Activated CD8-positive, alpha-beta T cell treated with anti-CD3 and anti-CD28 coated beads for 36 hours (primary cell): Measurements from ENCODE around the gene MYOC. TPM values are rescaled to one million over a fixed set of nuclear protein-coding genes. Genes with fewer than 3 reads are reported as not detected.
"Not testable (repeated sequence)": the region's sequence is repeated elsewhere in the genome, so short reads cannot be mapped to it uniquely, and the experiment has no call there.

Experiments used
- ATAC-seq: fragments of 200-7000 bp; cut with Tn5 transposase; one replicate; pipeline ENCODE4 v1.10.0; 2021; ENCODE audit warnings: mild to moderate bottlenecking, moderate library complexity
- CTCF ChIA-PET: fragments of 350-600 bp; sonication (Branson Sonifier 250); formaldehyde crosslinking; loops from one replicate; lab custom pipeline; 2021; ENCODE audit warnings: antibody characterized with exemption; lab: Charles Lee
- POLR2A ChIA-PET: fragments of 350-600 bp; sonication (Branson Sonifier 250); formaldehyde crosslinking; loops from one replicate; lab custom pipeline; 2021; ENCODE audit warnings: antibody characterized with exemption; lab: Charles Lee
- DNase-seq: peaks from one replicate; pipeline ENCODE4 v3.0.0-alpha.2; 2020
- H3K27ac Mint-ChIP-seq: one replicate; pipeline ENCODE4 v1.8.0; 2021; ENCODE audit warnings: mild to moderate bottlenecking, mixed read lengths
- H3K27me3 Mint-ChIP-seq: one replicate; pipeline ENCODE4 v1.8.0; 2021; ENCODE audit warnings: mixed read lengths
- H3K36me3 Mint-ChIP-seq: one replicate; pipeline ENCODE4 v1.8.0; 2021; ENCODE audit warnings: low read depth, mixed read lengths
- H3K4me1 Mint-ChIP-seq: one replicate; pipeline ENCODE4 v1.8.0; 2021; ENCODE audit warnings: low read depth, mixed read lengths
- H3K4me3 Mint-ChIP-seq: one replicate; pipeline ENCODE4 v1.8.0; 2021; ENCODE audit warnings: mild to moderate bottlenecking, moderate library complexity, mixed read lengths
- H3K9me3 Mint-ChIP-seq: one replicate; pipeline ENCODE4 v1.8.0; 2021; ENCODE audit warnings: mixed read lengths
- intact Hi-C: fragments of 100-400 bp; cut with micrococcal nuclease; formaldehyde crosslinking; loops from one replicate; pipeline ENCODE4 v1.10.0; 2022
- total RNA-seq, 2 experiments: library from RNA; stranded (reverse); gene quantifications; one replicate each; pipeline ENCODE4 v1.2.3, GENCODE V29; 2021
- TF ChIP-seq, protein P1 (sequence below): fragments of 200-600 bp; IDR thresholded peaks from one replicate; pipeline ENCODE4 v1.8.0; 2022; ENCODE audit warnings: antibody characterized with exemption, mild to moderate bottlenecking

MYOC gene
- total RNA-seq, 2 experiments from 2014 or later, result not detected

DNA sequence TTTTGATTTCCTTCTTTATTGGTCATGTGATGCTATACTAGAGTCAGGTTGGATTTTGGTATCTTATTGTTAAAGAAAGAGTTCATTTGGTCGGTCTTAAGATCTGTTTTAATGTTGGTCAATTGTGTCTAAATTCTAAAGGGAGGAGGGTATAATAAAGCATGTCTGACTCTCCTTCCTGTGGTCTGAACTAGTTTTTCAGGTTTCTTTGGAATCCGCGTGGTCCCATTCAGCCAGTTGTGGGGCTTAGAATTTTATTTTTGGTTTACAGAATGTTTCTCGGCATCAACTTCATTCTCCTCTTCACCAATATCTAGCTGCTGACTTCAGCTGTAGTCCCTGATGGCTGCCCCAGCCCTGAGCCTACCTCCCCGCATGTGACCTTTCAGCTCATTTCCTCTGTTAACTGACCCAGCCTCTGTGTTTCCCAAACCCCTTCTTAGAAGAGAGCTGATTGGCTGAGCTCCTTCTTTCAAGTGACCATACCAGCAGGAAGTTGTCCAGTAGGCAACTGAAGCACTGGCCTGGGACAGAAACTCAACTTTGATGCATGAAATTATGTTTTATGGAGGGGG lies 8.7 kb upstream of the MYOC start:
- intact Hi-C loops, result no loop called here
- no peaks in the 10 kb centered on the region for H3K36me3 Mint-ChIP-seq
- H3K27ac Mint-ChIP-seq, result no peak overlapping the region
- no peak overlapping the region for H3K4me3 Mint-ChIP-seq
- H3K4me1 Mint-ChIP-seq, result no peaks in the 10 kb centered on the region
- ATAC-seq (no peak), DNase-seq (no peak)
- POLR2A ChIA-PET, result no interaction called here
- no peaks in the 10 kb centered on the region for H3K27me3 Mint-ChIP-seq
- CTCF ChIA-PET, result no interaction called here
- H3K9me3 Mint-ChIP-seq, result no peaks in the 10 kb centered on the region
- TF ChIP-seq, protein P1, sequence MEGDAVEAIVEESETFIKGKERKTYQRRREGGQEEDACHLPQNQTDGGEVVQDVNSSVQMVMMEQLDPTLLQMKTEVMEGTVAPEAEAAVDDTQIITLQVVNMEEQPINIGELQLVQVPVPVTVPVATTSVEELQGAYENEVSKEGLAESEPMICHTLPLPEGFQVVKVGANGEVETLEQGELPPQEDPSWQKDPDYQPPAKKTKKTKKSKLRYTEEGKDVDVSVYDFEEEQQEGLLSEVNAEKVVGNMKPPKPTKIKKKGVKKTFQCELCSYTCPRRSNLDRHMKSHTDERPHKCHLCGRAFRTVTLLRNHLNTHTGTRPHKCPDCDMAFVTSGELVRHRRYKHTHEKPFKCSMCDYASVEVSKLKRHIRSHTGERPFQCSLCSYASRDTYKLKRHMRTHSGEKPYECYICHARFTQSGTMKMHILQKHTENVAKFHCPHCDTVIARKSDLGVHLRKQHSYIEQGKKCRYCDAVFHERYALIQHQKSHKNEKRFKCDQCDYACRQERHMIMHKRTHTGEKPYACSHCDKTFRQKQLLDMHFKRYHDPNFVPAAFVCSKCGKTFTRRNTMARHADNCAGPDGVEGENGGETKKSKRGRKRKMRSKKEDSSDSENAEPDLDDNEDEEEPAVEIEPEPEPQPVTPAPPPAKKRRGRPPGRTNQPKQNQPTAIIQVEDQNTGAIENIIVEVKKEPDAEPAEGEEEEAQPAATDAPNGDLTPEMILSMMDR, result no peak

DNA sequence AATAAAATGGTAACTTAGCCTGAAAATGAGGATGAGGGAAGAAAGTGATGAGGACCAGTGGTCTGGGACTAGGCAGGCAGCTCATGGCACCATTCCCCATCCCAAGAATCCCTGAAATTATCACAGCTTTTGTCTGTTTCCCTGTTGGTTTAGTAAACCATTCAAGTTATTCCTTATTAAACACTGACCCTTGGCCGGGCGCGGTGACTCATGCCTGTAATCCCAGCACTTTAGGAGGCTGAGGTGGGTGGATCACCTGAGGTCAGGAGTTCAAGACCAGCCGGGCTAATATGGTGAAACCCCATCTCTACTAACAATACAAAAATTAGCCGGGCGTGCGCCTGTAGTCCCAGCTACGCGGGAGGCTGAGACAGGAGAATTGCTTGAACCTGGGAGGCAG lies 3.7 kb upstream of the MYOC start:
- H3K9me3 Mint-ChIP-seq, H3K4me3 Mint-ChIP-seq, DNase-seq, H3K27me3 Mint-ChIP-seq, H3K36me3 Mint-ChIP-seq, H3K4me1 Mint-ChIP-seq, ATAC-seq, H3K27ac Mint-ChIP-seq, POLR2A ChIA-PET: not testable (repeated sequence)
- intact Hi-C loops, result loop anchor here (10.0 kb wide), 1 partner anchor 59 kb away; no protein-coding TSS in a partner anchor
- CTCF ChIA-PET, result interaction anchor here (1.1 to 4.2 kb wide), 4 partner anchors 11 to 146 kb away, joined by 4 to 50 read pairs (median 14); no protein-coding TSS in a partner anchor

DNA sequence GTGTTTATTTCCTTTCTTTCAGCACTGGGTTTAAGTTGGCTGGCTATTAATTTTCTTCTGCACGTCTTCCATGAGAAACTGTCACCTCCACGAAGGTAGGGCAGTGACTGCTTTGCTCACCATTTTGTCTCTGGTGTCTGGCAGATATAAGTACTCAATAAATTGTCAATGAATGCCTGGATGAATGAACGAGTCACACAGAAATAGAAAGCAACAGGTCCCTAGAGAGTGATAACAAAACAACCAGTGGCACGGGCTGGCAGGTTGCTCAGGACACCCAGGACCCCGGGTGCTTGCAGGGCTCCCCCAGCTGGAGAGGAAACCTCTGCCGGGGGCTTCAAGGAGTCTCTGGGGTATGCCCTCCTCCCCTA lies 3.2 kb upstream of the MYOC start:
- H3K27ac Mint-ChIP-seq, result no peak overlapping the region

DNA sequence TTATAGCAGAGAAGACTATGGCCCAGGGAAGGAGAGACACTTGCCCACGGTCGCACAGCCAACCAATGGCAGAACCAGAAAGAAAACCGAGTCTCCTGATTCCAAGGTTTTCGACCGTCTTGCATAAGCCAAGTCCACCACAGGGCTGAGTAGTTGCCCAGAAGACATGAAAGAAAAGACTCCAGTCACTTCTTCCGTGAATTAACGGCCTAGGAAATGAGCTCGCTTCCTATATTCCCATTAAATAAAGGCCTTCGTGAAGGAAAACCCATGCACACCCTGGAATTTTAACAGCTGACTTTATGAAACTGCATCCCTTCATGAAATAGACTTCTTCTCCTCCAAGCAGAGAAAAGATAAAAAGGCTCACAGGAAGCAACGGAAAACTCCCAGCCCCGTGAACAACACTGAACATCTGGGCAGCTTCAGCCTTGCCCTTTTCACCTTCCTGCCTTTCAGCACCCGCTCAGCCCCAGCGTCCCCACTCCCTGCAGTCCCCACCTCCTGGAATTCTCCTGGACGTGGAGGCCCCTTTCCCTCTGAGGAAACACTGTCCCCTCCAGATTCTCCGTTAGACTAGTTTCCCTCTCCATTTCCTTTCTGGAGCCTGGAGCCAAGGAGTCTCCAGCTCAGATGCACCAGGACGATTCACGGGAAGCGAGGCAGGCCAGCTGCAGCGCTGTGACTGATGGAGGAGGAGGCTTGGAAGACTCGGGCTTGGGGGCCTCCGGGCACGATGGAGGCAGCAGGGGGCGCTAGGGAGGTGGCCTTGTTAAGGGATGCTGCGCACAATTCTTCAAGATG lies 2.7 kb upstream of the MYOC start:
- Mint-ChIP-seq H3K4me3 (no peak overlapping the region), H3K27ac (no peak overlapping the region), H3K9me3 (no peaks in the 10 kb centered on the region), H3K27me3 (peaks cover 11% of the 10 kb centered on the region), H3K36me3 (no peaks in the 10 kb centered on the region), H3K4me1 (peaks cover 9% of the 10 kb centered on the region)
- POLR2A ChIA-PET, result interaction anchor here (0.7 kb wide), 1 partner anchor 13 kb away, joined by 3 read pairs; no protein-coding TSS in a partner anchor
- peak; percentile 90 for DNase-seq
- intact Hi-C loops, result loop anchor here (10.0 kb wide), 1 partner anchor 60 kb away; no protein-coding TSS in a partner anchor
- TF ChIP-seq, protein P1, result peak; percentile 83
- CTCF ChIA-PET, result interaction anchor here (0.7 to 4.2 kb wide), 23 partner anchors 10 to 331 kb away, joined by 3 to 50 read pairs (median 3); partner anchors contain the start of gene VAMP4
- ATAC-seq, result peak; percentile 89

More for the DNA sequence above, 3.2 kb upstream of the MYOC start:
- CTCF ChIA-PET, result interaction anchor here (1.0 to 4.2 kb wide), 12 partner anchors 10 to 328 kb away, joined by 3 to 50 read pairs (median 4); no protein-coding TSS in a partner anchor
- ATAC-seq (peak; percentile 34), DNase-seq (no peak)
- peaks cover 9% of the 10 kb centered on the region for H3K4me1 Mint-ChIP-seq
- H3K4me3 Mint-ChIP-seq, result no peak overlapping the region
- no peaks in the 10 kb centered on the region for H3K36me3 Mint-ChIP-seq
- POLR2A ChIA-PET, result no interaction called here
- TF ChIP-seq, protein P1, result no peak
- intact Hi-C loops, result loop anchor here (10.0 kb wide), 1 partner anchor 59 kb away; no protein-coding TSS in a partner anchor
- H3K9me3 Mint-ChIP-seq, result no peaks in the 10 kb centered on the region
- H3K27me3 Mint-ChIP-seq, result peaks cover 11% of the 10 kb centered on the region

DNA sequence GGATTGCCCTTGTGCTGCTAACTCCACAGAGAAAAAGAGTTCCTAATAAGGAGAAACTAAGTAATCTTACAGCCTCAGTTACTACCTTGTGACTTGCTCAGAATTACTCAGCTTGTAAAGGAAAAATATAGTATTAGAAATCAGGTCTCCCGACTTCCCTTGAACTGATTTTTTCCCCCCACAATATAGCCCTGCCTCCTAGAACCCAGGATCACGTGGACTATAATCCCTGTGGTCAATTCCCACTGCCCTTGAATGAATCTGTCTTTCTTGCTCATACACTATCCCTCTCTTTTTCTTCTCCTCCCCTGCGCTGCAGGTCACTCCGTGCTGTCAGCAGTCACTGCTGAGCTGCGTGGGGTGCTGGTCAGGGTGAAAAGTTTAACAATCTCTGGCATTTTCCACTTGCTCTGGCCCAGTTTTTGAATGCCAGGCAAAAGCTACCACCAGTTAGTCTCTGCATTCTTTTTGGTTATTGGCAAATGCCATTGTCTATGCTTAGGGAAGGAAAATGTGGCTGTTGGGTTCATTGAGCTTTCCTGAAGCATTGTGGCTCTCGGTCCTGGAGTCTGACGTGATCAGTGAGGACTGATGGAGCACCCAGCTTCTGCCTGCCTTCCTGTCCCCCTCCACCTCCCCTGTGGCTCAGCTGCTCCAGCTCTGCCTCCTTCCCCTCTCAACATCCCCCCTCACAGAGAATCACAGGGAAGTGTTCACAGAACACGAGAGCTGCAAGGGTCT lies 1.9 kb upstream of the MYOC start:
- TF ChIP-seq, protein P1, result no peak
- ATAC-seq (no peak), DNase-seq (no peak)
- Mint-ChIP-seq H3K4me3 (no peak overlapping the region), H3K9me3 (no peaks in the 10 kb centered on the region), H3K27me3 (peaks cover 11% of the 10 kb centered on the region), H3K4me1 (peaks cover 9% of the 10 kb centered on the region), H3K27ac (no peak overlapping the region), H3K36me3 (no peaks in the 10 kb centered on the region)
- ChIA-PET POLR2A (interaction anchor here (0.7 kb wide), 1 partner anchor 14 kb away, joined by 3 read pairs; no protein-coding TSS in a partner anchor), CTCF (interaction anchor here (0.7 to 4.2 kb wide), 22 partner anchors 9 to 332 kb away, joined by 3 to 50 read pairs (median 4); partner anchors contain the start of gene VAMP4)
- intact Hi-C loops, result loop anchor here (10.0 kb wide), 1 partner anchor 60 kb away; no protein-coding TSS in a partner anchor
